HG03521 (cell line): ENCODE data around the gene SPDYE9.
"Not testable (repeated sequence)": the region's sequence is repeated elsewhere in the genome, so short reads cannot be mapped to it uniquely, and the experiment has no call there.

ENCODE experiments used
- ATAC-seq: cut with Tn5 transposase; IDR thresholded peaks from one replicate; pipeline ENCODE4 v1.9.1; 2021; ENCODE audit warnings: mild to moderate bottlenecking, moderate library complexity; ENCODE audit not compliant: unreplicated experiment

SPDYE9 gene, protein sequence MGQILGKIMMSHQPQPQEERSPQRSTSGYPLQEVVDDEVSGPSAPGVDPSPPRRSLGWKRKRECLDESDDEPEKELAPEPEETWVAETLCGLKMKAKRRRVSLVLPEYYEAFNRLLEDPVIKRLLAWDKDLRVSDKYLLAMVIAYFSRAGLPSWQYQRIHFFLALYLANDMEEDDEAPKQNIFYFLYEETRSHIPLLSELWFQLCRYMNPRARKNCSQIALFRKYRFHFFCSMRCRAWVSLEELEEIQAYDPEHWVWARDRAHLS

GRCh38 chr7:73085938-73086337, at the start of gene SPDYE9:
Gene SPDYE9 (minus strand): TSS chr7:73086038. CDS start chr7:73084238, 1,800 bp downstream.
- not testable (repeated sequence) for ATAC-seq

DNA sequence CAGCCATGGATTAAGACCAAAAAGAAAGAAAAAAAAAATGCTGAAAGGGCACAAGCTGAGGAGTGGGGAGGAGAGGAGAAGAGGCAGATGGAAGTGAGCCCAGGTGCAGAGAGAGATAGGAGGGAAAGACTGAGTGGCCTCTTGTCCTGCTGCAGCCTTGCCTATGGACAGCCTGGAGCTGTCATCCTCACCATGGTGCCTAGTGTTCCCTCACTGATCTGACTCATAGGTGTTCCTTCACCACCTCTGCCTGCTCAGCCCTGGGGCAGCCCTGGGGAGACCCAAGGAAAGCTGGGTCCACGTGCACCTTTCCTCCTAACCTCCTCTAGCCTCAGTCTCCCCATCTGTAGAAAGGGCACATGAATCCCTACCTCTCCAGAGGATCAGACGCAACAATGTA, 49.0 kb upstream of the SPDYE9 start:
- not testable (repeated sequence) for ATAC-seq

- not testable (repeated sequence) for ATAC-seq
Observed at GRCh38 chr7:73132651-73133217, 46.9 kb upstream of the SPDYE9 start.

GRCh38 chr7:73130612-73131011, 44.8 kb upstream of the SPDYE9 start:
- not testable (repeated sequence) for ATAC-seq

DNA sequence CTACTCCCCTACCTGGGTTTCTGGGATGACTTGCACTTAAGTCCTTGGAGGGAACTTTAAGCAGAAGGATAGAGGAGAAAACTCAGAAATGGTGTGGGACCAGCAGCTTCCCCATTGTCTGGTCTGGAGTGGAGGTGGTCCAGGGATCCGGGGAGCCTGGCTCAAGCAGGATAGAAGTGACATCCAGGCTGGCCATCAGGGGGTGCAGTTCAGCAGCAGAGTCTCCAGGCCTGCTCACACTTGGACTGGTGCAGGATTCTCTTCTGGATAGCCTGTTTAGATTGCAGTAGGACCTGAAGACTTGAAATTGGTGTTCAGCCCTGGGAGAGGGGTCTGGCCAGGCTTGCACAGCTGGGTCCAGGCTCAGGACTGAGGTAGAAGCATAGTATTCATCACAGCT, 38.3 kb upstream of the SPDYE9 start:
- ATAC-seq: not testable (repeated sequence)

DNA sequence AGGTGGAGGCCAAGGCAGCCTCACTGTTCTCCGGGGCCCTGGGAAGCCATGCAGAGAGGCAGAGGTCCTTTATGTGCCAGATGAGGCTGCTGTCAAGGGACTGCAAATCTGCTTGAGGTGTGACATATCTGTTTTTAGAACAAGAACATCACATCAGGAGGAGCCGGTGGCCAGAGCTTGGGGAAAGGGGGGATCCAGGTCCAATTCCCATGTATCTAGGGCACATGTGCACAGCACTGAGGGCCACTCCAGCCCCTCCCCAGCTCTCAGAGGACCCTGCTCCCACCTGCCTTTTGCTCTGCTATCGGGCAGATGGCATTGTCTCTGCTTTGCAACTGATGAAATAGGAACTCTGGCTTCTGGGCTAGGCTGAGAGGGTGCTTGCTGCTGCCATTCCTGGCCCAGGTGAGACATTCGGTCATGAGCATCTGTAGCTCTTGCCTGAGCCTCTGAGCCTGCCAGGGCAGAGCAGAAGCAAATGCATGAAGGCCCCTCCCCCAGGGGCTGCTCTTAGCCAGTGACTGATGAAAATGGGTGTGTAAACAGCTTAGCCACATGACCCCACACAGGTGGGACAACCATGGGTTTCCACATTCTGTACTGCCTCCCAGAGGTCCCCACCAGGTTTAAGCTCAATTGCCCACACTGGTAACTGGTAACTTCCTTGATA, 37.1 kb upstream of the SPDYE9 start:
- not testable (repeated sequence) for ATAC-seq

GRCh38 chr7:73118155-73118554, 32.3 kb upstream of the SPDYE9 start:
- not testable (repeated sequence) for ATAC-seq

GRCh38 chr7:73057811-73058210, 28.0 kb downstream of the SPDYE9 start, which contains the start of gene SPDYE11:
Gene SPDYE11 (minus strand): TSS chr7:73057911. CDS start chr7:73056111, 1,800 bp downstream.
- not testable (repeated sequence) for ATAC-seq

DNA sequence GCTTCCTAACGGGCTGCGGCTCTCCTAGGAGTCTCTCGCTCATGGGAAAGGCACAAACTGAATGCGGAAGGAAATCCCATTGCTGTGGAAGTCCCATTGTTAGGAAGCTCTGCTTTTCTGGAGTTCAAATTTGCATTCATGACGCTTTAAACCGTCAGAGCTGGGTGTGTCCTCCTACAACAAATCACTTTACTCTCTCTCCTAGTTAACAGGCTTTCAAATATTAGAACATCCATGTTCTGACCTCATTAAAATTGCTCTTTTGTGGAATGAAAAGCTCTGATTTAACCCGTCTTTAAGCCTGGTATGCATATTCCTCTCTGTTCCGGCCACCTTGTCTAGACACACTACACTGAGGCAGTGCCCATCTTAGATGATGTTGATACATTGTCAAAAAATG, 56.2 kb downstream of the SPDYE9 start, which contains the start of gene SPDYE8:
SPDYE8 (minus strand) TSS at position 101 of the 400 bp plus-strand sequence. CDS start 1,800 bp downstream, outside the sequence.
- not testable (repeated sequence) for ATAC-seq
